Measurements from ENCODE around the gene PURB. TPM values are rescaled to one million over a fixed set of nuclear protein-coding genes. Genes with fewer than 3 reads are reported as not detected.

The PURB gene
- total RNA-seq, 6 experiments from 2014 or later = 4.9 to 6.9 (median 6.7) TPM

- Histone ChIP-seq H3K27ac (no peak overlapping the region), H3K9me3 (no peaks in the 10 kb centered on the region), H3K27me3 (no peaks in the 10 kb centered on the region), H3K36me3 (no peaks in the 10 kb centered on the region), H3K4me1 (peaks cover 0 to 16% (median 7%) of the 10 kb centered on the region in 4 donors), H3K4me3 (no peak overlapping the region)
- ATAC-seq (no peak), DNase-seq (no peak)
- TF ChIP-seq POLR2A (IDR thresholded peaks at IDR 0.05) (no peak), CTCF (IDR thresholded peaks at IDR 0.05) (no peak)
- intact Hi-C loops (cut with DNase I) = no loop called here
- WGBS (ENCODE audit: insufficient coverage, low coverage, low lambda C conversion rate, missing lambda C conversion rate) = 100% methylated on average over 1 of the region's 1 CpG
These were observed 12.0 kb upstream of the PURB start for GRCh38 chr7:44897309-44897708.

GRCh38 chr7:44894888-44895580, 9.7 kb upstream of the PURB start:
- H3K4me1 ChIP-seq = peaks cover 0 to 16% (median 7%) of the 10 kb centered on the region in 4 donors
- H3K4me3 ChIP-seq = no peak overlapping the region
- H3K36me3 ChIP-seq = no peaks in the 10 kb centered on the region
- TF ChIP-seq POLR2A (IDR thresholded peaks at IDR 0.05) = no peak
- TF ChIP-seq CTCF (IDR thresholded peaks at IDR 0.05) = no peak
- ATAC-seq = no peak
- no peak overlapping the region for H3K27ac ChIP-seq
- H3K9me3 ChIP-seq = no peaks in the 10 kb centered on the region
- DNase-seq = no peak
- intact Hi-C loops (cut with DNase I) = no loop called here
- WGBS (ENCODE audit: insufficient coverage, low coverage, low lambda C conversion rate, missing lambda C conversion rate) = 82% methylated on average over 2 of the region's 4 CpGs
- no peaks in the 10 kb centered on the region for H3K27me3 ChIP-seq

- peak overlapping the region in 1 of 3 donors; percentile 20 for H3K4me3 ChIP-seq
- ATAC-seq (peak; percentile 87 to 94 (median 91)), DNase-seq (peak; percentile 49 to 82 (median 63))
- H3K27me3 ChIP-seq = no peaks in the 10 kb centered on the region
- H3K9me3 ChIP-seq = no peaks in the 10 kb centered on the region
- H3K36me3 ChIP-seq = no peaks in the 10 kb centered on the region
- H3K4me1 ChIP-seq = peaks cover 0 to 16% (median 7%) of the 10 kb centered on the region in 4 donors
- 22% methylated on average over 5 of the region's 8 CpGs for WGBS (ENCODE audit: insufficient coverage, low coverage, low lambda C conversion rate, missing lambda C conversion rate)
- intact Hi-C loops (cut with DNase I) = no loop called here
- peak overlapping the region in 2 of 3 donors; percentile 46 to 69 for H3K27ac ChIP-seq
- no peak for TF ChIP-seq CTCF (IDR thresholded peaks at IDR 0.05)
- TF ChIP-seq POLR2A (IDR thresholded peaks at IDR 0.05) = peak; percentile 11
These were observed 8.4 kb upstream of the PURB start for GRCh38 chr7:44893710-44894234.

GRCh38 chr7:44891791-44892190, 6.5 kb upstream of the PURB start:
- Histone ChIP-seq H3K9me3 (no peaks in the 10 kb centered on the region), H3K36me3 (no peaks in the 10 kb centered on the region), H3K27me3 (no peaks in the 10 kb centered on the region), H3K4me3 (no peak overlapping the region), H3K4me1 (peaks cover 0 to 16% (median 7%) of the 10 kb centered on the region in 4 donors), H3K27ac (no peak overlapping the region)
- TF ChIP-seq CTCF (IDR thresholded peaks at IDR 0.05) (no peak), POLR2A (IDR thresholded peaks at IDR 0.05) (no peak)
- WGBS (ENCODE audit: insufficient coverage, low coverage, low lambda C conversion rate, missing lambda C conversion rate) = 100% methylated on average over 1 of the region's 1 CpG
- intact Hi-C loops (cut with DNase I) = no loop called here
- no peak for ATAC-seq
- no peak for DNase-seq

All from right lobe of liver (tissue), 6 donors.